NCI-H748 (cell line): ENCODE results near the gene DSCAM.
"Not testable (repeated sequence)": the region's sequence is repeated elsewhere in the genome, so short reads cannot be mapped to it uniquely, and the experiment has no call there.

ENCODE experiments used
- DNase-seq: peaks from one replicate; lab custom pipeline; 2025; ENCODE audit not compliant: unreplicated experiment; lab: John Stamatoyannopoulos, UW

Gene DSCAM

DNA sequence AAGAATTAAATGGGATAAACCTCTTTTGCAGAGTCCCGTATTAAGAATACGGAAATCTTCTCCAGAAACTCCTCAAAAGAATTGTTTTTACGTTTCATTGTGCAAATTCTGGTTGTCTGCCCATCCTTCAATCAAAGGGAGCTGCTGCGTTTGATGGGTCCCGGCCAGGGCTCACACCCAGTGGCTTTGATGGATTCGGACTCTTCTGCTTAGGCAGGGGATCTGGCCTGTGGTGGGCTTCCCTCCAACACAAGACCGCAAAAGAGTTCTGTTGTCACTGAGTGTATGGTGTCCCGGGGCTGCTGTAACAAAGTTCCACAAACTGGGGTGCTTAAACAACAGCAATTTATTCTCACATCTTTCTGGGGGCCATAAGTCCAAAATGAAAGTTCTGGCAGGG, 577.7 kb downstream of the DSCAM start:
- no peak for DNase-seq

DNA sequence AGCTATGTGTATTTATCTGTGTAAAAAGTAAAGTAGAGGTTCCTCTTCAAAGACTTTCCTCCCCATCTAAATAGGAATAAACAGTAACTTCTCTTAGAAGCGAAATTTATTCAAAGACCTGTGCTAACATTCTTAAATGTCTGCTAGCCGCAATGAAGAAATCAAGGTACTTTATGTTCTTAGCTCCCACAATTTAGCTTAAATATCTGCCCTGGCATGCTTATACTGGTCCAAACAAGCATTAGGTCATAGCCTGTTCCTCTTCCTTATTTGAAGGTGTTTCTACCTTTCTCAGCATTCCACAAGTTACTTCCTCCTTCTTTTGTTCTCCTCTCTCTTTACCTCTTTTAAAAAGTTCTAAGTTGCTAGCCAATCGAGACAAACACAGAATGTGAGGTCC, 588.5 kb downstream of the DSCAM start:
- not testable (repeated sequence) for DNase-seq

DNA sequence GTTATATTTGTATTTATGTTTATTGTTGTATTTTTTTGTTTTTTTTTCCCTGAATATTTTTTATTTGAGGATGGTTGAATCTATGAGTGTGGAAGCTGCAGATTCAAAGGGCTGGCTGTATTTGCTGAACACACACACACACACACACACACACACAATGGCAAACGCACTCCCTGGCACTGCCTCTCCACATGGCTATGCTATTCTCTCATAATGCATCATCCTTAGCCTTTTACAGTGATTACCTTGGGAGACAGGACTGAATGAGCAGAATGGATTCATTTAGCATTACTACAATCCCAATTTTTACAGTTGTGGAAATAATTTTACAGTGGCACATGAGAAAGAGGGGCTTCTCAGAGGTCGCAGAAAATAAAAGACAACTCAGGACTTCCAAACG, 589.6 kb downstream of the DSCAM start:
- DNase-seq, result peak; percentile 25

DNA sequence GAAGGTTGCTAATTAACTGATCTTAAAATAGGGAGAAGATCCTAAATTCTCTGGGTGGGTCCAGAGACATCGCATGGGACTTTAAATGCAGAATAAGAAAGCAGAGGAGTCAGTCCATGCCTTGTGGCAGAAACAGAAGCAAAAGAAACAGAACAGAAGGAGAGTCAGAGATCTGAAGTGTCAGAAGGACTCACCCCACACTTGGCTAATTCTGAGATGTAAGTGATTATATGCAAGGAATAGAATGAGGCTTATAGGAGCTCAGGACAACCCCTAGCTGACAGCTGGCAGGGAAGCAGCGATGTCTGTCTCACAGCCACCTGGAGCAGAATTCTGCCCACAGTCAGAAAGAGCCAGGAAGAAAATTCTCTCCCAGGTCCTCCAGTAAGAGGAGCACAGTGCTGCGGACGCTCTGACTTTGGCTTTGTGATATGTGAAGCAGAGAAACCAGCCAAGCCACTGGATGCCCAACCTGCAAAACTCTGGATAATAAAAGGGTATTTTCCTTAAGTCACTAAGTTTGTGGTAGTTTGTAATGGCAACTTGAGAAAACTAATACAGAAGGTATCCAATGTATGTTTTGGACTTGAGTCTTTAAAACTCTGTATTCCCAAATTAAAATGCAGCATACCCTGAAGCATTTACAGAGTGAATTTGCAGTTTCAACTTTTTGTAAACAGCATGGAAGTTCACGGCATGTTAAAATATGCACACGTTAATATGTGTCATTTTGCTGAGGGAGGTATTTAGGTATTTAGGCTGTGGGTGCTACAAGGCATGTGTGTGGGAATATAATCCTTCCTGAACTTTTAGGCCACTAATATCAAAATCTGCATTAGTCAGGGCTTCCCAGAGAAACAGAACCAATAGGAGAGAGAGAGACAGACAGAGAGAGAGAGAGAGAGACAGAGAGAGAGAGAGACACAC, 591.2 kb downstream of the DSCAM start:
- no peak for DNase-seq

DNA sequence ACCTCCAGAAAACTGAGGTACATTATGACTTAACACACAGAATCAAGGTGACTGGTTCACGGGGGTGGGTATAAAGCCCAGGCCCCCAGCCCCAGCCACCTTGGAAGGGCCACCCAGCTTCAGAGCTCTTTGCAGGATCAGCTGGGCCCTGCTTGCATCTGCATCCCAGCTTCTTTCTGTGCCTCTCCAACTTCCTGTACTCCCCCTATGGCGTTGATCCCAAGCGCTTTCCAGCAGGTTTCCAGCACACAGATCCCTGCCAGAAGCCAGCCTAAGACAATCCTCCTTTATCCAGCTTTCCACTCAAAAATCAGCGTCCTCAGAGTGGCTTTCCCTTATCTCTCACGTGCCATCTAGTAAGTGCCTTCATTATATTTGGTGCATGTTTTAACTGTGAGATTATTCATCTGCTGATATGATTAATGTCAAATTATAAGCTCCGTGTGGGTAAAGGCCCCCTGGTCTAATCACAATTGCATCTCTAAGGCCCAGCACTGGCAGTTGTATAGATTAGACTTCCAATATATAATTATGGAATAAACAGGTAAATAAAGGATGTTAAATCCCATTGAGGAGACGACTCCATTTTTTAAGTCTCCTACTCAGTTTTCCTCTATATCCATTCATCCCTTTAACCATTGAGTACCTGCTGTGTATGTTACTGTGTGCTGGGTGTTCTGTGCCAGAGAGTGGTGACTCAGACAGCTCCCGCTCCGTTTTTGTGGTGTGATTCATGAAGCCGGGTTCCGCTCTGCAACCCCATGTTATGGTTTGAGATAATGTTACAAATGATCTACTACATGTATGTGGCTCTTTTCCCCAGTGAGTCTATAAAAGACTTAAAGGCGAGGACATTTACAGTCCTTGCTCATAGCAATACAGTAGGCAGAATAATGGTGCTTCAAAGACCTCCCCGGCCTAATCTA, 592.2 kb downstream of the DSCAM start:
- DNase-seq, result peak; percentile 35

DNA sequence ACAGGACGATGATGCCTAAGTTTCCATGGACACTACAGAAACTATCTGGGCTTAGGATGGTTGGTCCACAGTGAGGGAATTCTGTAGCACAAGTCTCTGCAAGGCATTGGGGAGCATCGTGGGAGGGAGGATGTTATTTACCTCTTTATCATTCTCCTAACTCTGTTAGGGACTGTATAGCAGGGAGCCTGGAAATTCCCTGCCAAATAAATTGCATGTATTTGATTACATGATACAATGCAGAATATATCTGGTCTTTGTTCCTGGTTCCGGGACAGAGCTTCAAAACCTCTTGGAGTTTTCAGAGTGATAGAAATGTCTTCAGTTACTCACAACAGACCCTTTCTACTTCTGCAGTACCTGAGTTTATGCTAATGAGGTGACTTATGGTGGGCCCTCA, 593.8 kb downstream of the DSCAM start:
- no peak for DNase-seq

DNA sequence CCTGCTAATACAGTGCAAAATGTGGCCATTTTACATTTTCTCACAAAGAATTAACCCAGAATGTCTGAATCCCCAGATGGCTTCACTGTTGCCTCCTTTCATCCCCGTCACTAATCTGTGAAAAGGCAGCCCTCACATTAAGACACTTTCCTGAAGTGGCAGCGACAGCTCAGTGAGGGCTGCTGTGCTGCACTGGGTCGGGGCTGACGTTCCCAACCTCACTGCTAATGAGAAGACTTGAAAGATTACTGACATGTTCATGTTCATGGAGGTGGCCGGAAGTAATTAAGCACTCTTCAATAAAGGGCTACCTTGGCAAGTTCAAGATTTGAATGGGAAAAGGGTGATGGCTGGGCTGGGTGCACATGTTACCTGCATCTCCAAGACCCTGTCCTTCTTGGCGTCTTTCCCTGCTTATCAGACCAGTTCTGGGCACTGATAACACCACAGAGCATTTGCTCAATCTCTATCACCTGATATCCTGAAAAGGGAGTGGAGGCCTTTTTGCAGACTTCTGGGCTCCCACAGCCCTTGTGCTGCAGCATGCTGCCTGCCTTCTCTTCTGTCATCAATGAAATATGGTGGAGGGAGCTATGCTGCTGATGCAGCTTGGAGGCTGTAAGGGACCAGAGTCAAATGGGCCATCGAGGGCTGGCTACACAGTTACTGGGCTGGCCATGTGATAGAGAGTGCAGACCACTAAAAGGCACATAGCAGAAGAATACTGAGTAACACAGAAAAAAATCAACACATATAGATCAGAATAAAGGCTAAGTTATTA, 596.3 kb downstream of the DSCAM start:
- DNase-seq, result no peak

DNA sequence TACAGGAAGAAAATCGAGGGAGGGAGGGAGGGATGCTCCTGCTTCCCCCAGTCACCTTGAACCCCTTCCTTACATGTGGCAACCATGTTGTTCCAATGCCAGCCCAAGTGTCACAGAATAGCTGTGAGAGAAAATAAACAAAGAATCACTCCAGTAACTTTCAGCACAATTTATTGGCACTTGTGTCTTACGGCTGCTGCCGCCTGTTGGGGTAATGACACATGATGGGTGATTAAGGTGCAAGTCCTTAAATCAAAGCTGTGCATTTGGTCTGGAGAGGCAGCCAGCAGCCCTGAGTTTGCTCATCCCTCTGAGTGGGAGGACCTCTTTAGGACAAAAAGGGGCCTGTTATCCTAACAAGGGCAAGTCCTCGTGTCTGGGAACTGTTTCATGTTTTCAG, 602.0 kb downstream of the DSCAM start:
- DNase-seq, result peak; percentile 20

DNA sequence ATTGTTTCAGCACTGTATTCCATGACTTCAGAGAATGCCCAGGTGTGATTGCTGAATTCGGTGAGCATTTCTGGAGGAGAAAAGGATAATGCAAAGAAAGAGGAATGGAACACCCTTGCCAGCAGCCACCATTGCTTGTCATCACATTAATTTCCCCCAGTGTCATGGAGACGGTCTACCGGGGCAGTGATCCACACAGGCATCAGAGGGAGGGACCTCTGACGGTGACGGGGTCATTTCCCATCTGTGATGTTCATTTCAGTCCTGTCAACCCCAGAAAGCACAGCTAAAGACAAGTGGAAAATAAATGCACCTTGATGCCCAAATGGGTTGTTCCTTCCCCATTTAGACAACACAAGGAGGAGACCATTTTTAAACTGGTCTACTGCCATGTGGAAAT, 603.3 kb downstream of the DSCAM start:
- DNase-seq, result no peak

DNA sequence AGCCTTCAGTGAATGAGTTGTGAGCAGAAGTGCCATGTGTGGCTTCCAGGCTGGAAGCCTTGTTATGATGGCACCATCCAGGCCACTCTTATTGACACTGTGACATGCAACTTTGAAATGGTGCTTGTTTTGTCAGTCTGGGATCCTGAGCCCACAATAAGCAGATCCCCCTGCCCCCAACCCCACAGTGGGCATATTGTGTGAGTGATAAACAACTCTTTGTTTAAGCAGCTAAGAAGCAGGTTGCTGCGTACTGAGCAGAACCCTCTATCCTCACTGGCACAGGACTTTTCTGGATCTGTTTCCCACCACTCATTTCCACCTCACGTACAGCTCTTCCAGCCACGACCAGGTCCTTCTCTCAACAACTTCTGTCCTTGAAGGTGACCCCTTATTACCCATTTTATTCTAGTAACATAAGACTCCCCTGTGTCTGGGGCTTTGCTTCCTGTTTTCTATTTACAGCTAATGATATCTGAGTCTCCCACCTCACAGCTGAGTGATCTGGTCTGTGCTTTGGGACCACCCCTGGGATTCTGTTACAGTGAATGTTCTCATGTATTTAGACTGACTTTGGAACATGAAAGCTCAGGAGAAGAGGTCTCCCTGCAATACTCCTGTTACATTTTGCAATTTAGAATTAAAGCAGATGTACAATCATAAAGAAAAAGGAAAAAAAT, 604.2 kb downstream of the DSCAM start:
- DNase-seq, result no peak

DNA sequence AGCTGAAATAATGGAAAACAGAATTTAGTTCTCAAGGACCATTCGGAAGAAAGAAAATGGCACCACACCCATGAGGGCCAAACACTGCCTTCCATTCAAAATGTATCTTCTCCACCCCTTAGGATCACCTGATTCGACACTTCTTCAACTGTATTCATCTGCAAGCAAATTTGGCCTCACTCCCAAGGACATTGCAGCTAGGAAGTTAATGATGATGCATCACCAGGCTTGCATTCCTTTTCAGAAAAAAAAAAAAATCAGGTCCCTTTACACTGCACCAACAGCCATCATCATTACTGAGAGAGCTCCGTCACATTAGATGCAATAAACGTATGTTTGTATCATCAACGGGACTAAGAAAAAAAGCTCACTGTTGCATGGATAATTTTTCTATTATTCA, 611.4 kb downstream of the DSCAM start:
- peak; percentile 18 for DNase-seq

DNA sequence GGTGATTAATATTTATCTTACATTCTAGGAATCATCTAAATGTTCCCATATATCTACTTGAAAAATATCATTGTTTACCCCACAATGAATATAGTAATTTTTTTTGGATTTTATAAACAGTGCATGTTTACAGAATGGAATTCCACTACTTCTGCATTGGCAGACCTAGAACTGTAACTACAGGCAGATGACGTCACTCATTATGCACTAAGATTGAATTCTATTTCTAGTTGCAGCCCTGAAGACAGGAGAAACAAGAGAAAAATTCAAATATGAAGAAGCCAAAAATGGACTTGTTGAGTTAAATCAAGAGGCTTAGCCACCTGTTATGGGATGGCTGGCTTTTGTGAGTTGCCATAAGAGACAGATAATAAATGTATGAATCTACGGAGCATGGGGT, 615.0 kb downstream of the DSCAM start:
- DNase-seq, result no peak

DNA sequence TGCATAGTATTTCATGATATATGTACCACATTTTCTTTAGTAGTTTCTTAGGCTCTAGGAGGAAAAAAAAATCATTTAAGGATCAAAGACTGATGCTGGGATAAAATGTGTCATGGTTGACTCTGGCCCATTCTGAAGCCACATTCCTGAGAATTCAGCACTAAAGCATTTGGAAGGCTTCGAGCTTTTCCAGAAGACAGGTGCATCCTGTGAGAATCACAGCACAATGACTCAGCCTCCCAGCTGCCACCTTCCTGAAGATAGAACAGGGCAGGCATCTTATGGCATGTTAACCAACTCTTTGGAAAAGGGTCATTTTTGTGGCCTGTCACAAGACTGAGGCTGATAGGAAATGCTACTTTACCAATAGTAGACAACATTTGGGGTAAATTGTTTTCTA, 619.9 kb downstream of the DSCAM start:
- DNase-seq, result no peak

DNA sequence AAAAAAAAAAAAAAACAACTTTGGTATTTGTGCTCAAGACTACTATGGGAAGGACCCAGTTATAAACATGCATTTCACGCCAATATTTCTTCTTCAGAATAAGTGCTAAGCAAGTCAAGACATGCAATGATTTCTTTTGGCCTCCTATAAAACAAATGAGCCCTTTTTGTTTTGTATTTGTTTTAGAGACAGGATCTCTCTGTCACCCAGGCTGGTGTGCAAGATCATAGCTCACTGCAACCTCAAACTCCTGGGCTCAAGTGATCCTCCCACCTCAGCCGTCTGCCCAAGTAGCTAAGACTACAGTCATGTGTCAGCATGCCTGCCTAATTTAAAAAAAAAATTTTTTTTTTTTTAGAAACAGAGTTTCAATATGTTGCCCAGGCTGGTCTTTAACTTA, 631.0 kb downstream of the DSCAM start:
- DNase-seq, result no peak

DNA sequence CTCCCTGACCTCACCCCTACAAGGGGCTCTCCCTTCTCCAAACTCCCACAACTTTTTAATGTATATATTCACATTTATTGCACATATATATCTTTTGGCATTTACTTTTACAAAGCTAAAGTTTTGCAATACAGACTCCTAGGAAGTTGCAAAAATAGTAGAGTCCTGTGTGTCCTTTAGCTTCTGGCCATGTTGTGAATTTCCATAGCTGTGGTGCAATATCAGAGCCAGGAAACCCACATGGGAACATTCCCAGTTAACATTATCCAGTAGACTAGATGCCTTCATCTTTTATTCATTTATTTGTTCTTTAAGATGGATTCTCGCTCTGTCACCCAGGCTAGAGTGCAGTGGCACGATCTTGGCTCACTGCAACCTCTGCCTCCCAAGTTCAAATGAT, 636.7 kb downstream of the DSCAM start:
- DNase-seq, result no peak

DNA sequence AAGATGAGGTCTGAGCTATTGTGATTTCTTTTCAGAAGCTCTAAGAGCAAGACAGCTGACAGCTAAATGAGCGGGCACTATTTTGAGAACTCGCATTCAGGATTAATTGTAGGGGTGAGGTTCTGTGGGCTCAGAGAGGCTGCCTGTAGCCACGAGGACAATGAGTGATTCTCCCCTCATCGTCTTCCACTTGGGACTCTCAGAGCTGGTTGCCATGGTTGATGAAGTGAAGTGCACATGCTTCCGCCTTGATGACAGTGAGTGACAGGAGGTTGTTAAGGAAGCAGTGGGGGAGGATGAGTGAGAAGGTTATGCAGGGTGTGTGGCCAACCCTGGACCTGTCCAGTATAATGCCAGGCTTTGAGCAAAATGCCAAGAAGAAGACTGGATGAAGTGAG, 638.0 kb downstream of the DSCAM start:
- DNase-seq, result peak; percentile 71

DNA sequence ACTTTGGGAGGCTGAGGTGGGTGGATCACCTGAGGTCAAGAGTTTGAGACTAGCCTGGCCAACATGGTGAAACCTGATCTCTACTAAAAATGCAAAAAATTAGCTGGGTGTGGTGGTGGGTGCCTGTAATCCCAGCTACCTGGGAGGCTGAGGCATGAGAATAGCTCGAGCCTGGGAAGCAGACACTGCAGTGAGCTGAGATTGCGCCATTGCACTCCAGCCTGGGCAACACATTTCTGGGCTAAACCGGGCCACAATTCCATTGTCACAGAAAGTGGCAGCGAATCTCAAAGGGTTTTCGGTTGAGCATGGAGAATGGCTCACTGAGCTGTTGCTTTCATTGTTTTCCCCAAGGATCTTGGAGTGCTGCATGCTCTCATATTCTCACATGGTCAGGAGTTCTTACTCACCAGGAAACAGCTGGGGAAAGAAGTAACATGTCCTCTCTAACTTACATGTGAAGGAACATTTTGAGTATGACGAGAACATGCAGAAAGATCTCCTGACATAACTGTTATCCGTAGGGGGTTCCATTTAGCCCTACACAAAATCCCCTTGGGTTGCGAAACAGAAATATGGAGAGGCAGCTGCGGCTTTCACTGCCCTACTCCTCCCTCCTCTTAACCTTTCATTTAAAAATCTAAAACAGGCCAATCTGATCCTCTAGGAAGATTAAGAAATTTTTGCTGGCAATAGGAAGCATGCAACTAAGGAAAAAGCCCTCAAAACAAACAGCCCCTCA, 638.6 kb downstream of the DSCAM start:
- no peak for DNase-seq

DNA sequence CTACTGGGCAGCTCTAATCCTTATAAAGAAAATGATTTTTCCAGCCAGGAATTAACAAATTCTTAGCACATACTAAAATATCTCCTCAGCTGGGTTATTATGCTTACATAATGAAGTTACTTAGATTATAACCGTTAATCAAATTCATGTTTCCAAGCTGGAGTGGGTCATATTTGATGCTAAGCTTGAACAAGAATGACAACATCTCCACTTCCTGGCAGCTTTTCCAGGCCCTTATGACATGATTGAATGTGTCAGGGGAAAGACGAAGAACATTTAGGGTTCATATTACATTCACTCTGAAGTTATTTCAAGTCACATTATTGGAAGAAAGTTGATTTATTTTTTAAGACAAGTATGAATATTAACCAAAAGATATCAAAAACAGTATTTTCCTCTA, 646.0 kb downstream of the DSCAM start:
- DNase-seq, result no peak

DNA sequence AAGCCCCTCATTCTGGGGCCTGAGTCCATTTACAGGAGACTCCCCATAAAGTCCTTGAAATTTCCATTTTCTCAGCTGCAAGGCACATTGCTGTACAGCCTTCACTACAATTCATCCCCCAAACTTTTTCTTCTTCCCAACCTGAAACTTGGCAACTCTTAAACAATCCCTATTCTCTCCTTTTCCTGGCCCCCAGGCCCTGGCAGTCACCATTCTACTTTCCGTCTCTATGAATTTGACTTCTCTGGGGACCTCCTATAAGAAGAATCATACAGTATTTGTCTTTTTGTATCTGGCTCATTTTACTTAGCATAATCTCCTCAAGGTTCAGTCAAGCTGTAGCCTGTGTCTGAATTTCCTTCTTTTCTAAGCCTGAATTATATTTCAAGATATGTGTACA, 646.8 kb downstream of the DSCAM start:
- DNase-seq, result no peak
